Measurements from ENCODE around the gene JAK2. TPM values are rescaled to one million over a fixed set of nuclear protein-coding genes. Genes with fewer than 3 reads are reported as not detected.

Gene JAK2
- total RNA-seq, 4 donors from 2014 or later: 25.4 to 64.0 (median 36.5) TPM

- Histone ChIP-seq H3K27me3 (no peaks in the 10 kb centered on the region), H3K4me1 (no peaks in the 10 kb centered on the region), H3K4me3 (no peak overlapping the region), H3K36me3 (peaks cover 16% of the 10 kb centered on the region), H3K9me3 (peaks cover 21% of the 10 kb centered on the region), H3K27ac (no peak overlapping the region)
- TF ChIP-seq POLR2A (IDR thresholded peaks at IDR 0.05) (no peak), EP300 (IDR thresholded peaks at IDR 0.05) (no peak), POLR2AphosphoS5 (IDR thresholded peaks at IDR 0.05) (no peak), CTCF (IDR thresholded peaks at IDR 0.05) (no peak)
- 84% methylated on average over 1 of the region's 1 CpG for WGBS
- DNase-seq (ENCODE audit: low spot score in 2 of 2): no peak
These were observed 155.1 kb downstream of the JAK2 start for GRCh38 chr9:5140151-5140550.

- peaks cover 7% of the 10 kb centered on the region for H3K9me3 ChIP-seq
- H3K4me1 ChIP-seq: no peaks in the 10 kb centered on the region
- 79% methylated on average over 7 of the region's 7 CpGs for WGBS
- H3K27me3 ChIP-seq: no peaks in the 10 kb centered on the region
- H3K27ac ChIP-seq: no peak overlapping the region
- H3K4me3 ChIP-seq: no peak overlapping the region
- no peak for DNase-seq (ENCODE audit: low spot score in 2 of 2)
- H3K36me3 ChIP-seq: peaks cover 39% of the 10 kb centered on the region
- TF ChIP-seq EP300 (IDR thresholded peaks at IDR 0.05) (no peak), POLR2AphosphoS5 (IDR thresholded peaks at IDR 0.05) (no peak), CTCF (IDR thresholded peaks at IDR 0.05) (no peak), POLR2A (IDR thresholded peaks at IDR 0.05) (no peak)
These were observed 159.1 kb downstream of the JAK2 start for GRCh38 chr9:5144217-5144616.

- Histone ChIP-seq H3K27ac (no peak overlapping the region), H3K4me3 (no peak overlapping the region), H3K27me3 (no peaks in the 10 kb centered on the region), H3K9me3 (peaks cover 7% of the 10 kb centered on the region), H3K36me3 (peaks cover 39% of the 10 kb centered on the region), H3K4me1 (no peaks in the 10 kb centered on the region)
- TF ChIP-seq CTCF (IDR thresholded peaks at IDR 0.05): no peak
- TF ChIP-seq POLR2AphosphoS5 (IDR thresholded peaks at IDR 0.05): no peak
- no peak for TF ChIP-seq POLR2A (IDR thresholded peaks at IDR 0.05)
- no peak for TF ChIP-seq EP300 (IDR thresholded peaks at IDR 0.05)
- 100% methylated on average over 1 of the region's 1 CpG for WGBS
- no peak for DNase-seq (ENCODE audit: low spot score in 2 of 2)
These were observed 161.2 kb downstream of the JAK2 start for GRCh38 chr9:5146241-5146640.

Other genes starting within 250 kb of the JAK2 start
- gene AK3, start 244.1 kb upstream of the JAK2 start, total RNA-seq: 10 to 100 TPM; 69.7 to 96.4 (median 78.6) TPM
- 10 to 100 TPM; 44.7 to 75.7 (median 55.5) TPM for gene RCL1, start 192.3 kb upstream of the JAK2 start, total RNA-seq
- gene INSL6, start 200.4 kb downstream of the JAK2 start, total RNA-seq: not detected
- gene INSL4, start 246.1 kb downstream of the JAK2 start, total RNA-seq: not detected

Data from suprapubic skin (tissue), 4 donors.